ENCODE results near the gene SCAF11. TPM values are rescaled to one million over a fixed set of nuclear protein-coding genes. Genes with fewer than 3 reads are reported as not detected.
"Not testable (repeated sequence)": the region's sequence is repeated elsewhere in the genome, so short reads cannot be mapped to it uniquely, and the experiment has no call there.

The SCAF11 gene
- total and polyA plus RNA-seq, 2 experiments from 2014 or later, result 49.7 to 123 TPM

- Histone ChIP-seq H3K27me3 (no peaks in the 10 kb centered on the region), H3K27ac (no peak overlapping the region), H3K9me3 (ENCODE audit: low read depth) (no peaks in the 10 kb centered on the region), H3K4me1 (ENCODE audit: insufficient read depth) (no peaks in the 10 kb centered on the region), H3K4me2 (no peak overlapping the region), H4K20me1 (ENCODE audit: insufficient read depth, poor library complexity, severe bottlenecking) (no peaks in the 10 kb centered on the region), H3K4me3 (no peak overlapping the region), H3K79me2 (no peaks in the 10 kb centered on the region), H3K36me3 (replicated peaks; ENCODE audit: insufficient read depth, low read depth) (no peaks in the 10 kb centered on the region), H2AFZ (no peak overlapping the region), H3K9me2 (replicated peaks; ENCODE audit: insufficient read depth) (no peaks in the 10 kb centered on the region)
- TF ChIP-seq EZH2phosphoT487 (IDR thresholded peaks at IDR 0.05; ENCODE audit: low read depth, severe bottlenecking, unreplicated experiment), result no peak
- TF ChIP-seq CTCF (IDR thresholded peaks at IDR 0.05; ENCODE audit: poor library complexity), result no peak
- no peak for DNase-seq (ENCODE audit: low spot score)
Observed at GRCh38 chr12:46020768-46021167, 30.4 kb upstream of the SCAF11 start.

- not testable (repeated sequence) for DNase-seq (ENCODE audit: low spot score); H3K9me3 ChIP-seq (ENCODE audit: low read depth); H4K20me1 ChIP-seq (ENCODE audit: insufficient read depth, poor library complexity, severe bottlenecking); H3K36me3 ChIP-seq (replicated peaks; ENCODE audit: insufficient read depth, low read depth); H3K27ac ChIP-seq; H3K9me2 ChIP-seq (replicated peaks; ENCODE audit: insufficient read depth); H3K27me3 ChIP-seq; H3K4me1 ChIP-seq (ENCODE audit: insufficient read depth); H3K4me2 ChIP-seq; H3K79me2 ChIP-seq; H2AFZ ChIP-seq; H3K4me3 ChIP-seq
- 94% methylated on average over 4 of the region's 4 CpGs for WGBS (ENCODE audit: low lambda C conversion rate, missing lambda C conversion rate)
Observed at GRCh38 chr12:46018712-46019111, 28.3 kb upstream of the SCAF11 start.

- not testable (repeated sequence) for H3K9me2 ChIP-seq (replicated peaks; ENCODE audit: insufficient read depth); H3K36me3 ChIP-seq (replicated peaks; ENCODE audit: insufficient read depth, low read depth); H4K20me1 ChIP-seq (ENCODE audit: insufficient read depth, poor library complexity, severe bottlenecking); H2AFZ ChIP-seq; H3K9me3 ChIP-seq (ENCODE audit: low read depth); H3K4me2 ChIP-seq; H3K4me3 ChIP-seq; H3K4me1 ChIP-seq (ENCODE audit: insufficient read depth); H3K27ac ChIP-seq; DNase-seq (ENCODE audit: low spot score); H3K79me2 ChIP-seq; H3K27me3 ChIP-seq
- WGBS (ENCODE audit: low lambda C conversion rate, missing lambda C conversion rate), result 94% methylated on average over 19 of the region's 33 CpGs
Observed at GRCh38 chr12:46017866-46018375, 27.5 kb upstream of the SCAF11 start.

GRCh38 chr12:46005823-46006222 lies 15.4 kb upstream of the SCAF11 start:
- H3K27me3 ChIP-seq, result no peaks in the 10 kb centered on the region
- no peak overlapping the region for H3K4me2 ChIP-seq
- H3K9me2 ChIP-seq (replicated peaks; ENCODE audit: insufficient read depth), result no peaks in the 10 kb centered on the region
- H3K36me3 ChIP-seq (replicated peaks; ENCODE audit: insufficient read depth, low read depth), result no peaks in the 10 kb centered on the region
- no peaks in the 10 kb centered on the region for H3K9me3 ChIP-seq (ENCODE audit: low read depth)
- no peak overlapping the region for H3K27ac ChIP-seq
- no peaks in the 10 kb centered on the region for H3K79me2 ChIP-seq
- no peak overlapping the region for H3K4me3 ChIP-seq
- DNase-seq (ENCODE audit: low spot score), result no peak
- H4K20me1 ChIP-seq (ENCODE audit: insufficient read depth, poor library complexity, severe bottlenecking), result no peaks in the 10 kb centered on the region
- no peak overlapping the region for H2AFZ ChIP-seq
- TF ChIP-seq EZH2 (IDR thresholded peaks at IDR 0.05; ENCODE audit: borderline replicate concordance), result no peak
- TF ChIP-seq CTCF (IDR thresholded peaks at IDR 0.05; ENCODE audit: poor library complexity), result no peak
- TF ChIP-seq EZH2phosphoT487 (IDR thresholded peaks at IDR 0.05; ENCODE audit: low read depth, severe bottlenecking, unreplicated experiment), result no peak
- 83% methylated on average over 3 of the region's 3 CpGs for WGBS (ENCODE audit: low lambda C conversion rate, missing lambda C conversion rate)
- no peaks in the 10 kb centered on the region for H3K4me1 ChIP-seq (ENCODE audit: insufficient read depth)

Measured in hepatocyte (in vitro differentiated cells).